ENCODE measurements around the gene SULF2. TPM values are rescaled to one million over a fixed set of nuclear protein-coding genes. Genes with fewer than 3 reads are reported as not detected.

The SULF2 gene
- total RNA-seq, 4 donors from 2014 or later = 31.5 to 182 (median 94.4) TPM

GRCh38 chr20:47674686-47675085 lies 110.6 kb downstream of the SULF2 start:
- no peak overlapping the region for H3K27ac ChIP-seq
- TF ChIP-seq, protein P1, sequence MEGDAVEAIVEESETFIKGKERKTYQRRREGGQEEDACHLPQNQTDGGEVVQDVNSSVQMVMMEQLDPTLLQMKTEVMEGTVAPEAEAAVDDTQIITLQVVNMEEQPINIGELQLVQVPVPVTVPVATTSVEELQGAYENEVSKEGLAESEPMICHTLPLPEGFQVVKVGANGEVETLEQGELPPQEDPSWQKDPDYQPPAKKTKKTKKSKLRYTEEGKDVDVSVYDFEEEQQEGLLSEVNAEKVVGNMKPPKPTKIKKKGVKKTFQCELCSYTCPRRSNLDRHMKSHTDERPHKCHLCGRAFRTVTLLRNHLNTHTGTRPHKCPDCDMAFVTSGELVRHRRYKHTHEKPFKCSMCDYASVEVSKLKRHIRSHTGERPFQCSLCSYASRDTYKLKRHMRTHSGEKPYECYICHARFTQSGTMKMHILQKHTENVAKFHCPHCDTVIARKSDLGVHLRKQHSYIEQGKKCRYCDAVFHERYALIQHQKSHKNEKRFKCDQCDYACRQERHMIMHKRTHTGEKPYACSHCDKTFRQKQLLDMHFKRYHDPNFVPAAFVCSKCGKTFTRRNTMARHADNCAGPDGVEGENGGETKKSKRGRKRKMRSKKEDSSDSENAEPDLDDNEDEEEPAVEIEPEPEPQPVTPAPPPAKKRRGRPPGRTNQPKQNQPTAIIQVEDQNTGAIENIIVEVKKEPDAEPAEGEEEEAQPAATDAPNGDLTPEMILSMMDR (IDR thresholded peaks at IDR 0.05) = no peak
- TF ChIP-seq POLR2A (IDR thresholded peaks at IDR 0.05) = no peak
- H3K9me3 ChIP-seq = no peaks in the 10 kb centered on the region
- no peak for DNase-seq
- 40% methylated on average over 2 of the region's 14 CpGs; no CpG with 5 or more reads in 1 of the 2 donors for WGBS, 2 donors
- intact Hi-C loops (cut with DNase I) = no loop called here
- H3K4me1 ChIP-seq = no peaks in the 10 kb centered on the region
- peaks cover 0 to 100% (median 11%) of the 10 kb centered on the region in 3 donors for H3K36me3 ChIP-seq
- H3K27me3 ChIP-seq = no peaks in the 10 kb centered on the region
- no peak overlapping the region for H3K4me3 ChIP-seq

DNA sequence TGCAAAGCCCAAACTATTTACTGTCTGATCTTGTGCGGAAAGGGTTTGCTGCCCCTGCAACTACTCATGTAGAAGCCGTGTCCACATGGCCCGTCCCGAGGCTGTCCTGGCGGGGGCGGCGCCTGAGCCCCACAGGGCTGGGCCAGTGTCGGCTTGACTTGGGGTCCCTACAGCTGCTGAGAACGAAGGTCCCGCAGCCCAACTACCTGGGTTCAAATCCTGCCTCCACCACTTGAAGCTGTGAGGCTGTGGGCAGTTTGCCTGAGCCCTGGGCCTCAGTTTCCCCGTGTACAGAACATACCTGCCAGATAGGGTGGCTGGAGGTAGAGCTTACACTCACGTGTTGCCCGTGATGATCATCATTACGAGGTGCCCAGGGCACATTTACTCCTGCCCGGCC lies 111.1 kb downstream of the SULF2 start:
- no peak for DNase-seq
- H3K27me3 ChIP-seq = no peaks in the 10 kb centered on the region
- no peak overlapping the region for H3K4me3 ChIP-seq
- H3K27ac ChIP-seq = no peak overlapping the region
- H3K9me3 ChIP-seq = no peaks in the 10 kb centered on the region
- no peaks in the 10 kb centered on the region for H3K4me1 ChIP-seq
- TF ChIP-seq, protein P1 (IDR thresholded peaks at IDR 0.05) = no peak
- TF ChIP-seq POLR2A (IDR thresholded peaks at IDR 0.05) = no peak
- H3K36me3 ChIP-seq = peaks cover 0 to 100% (median 11%) of the 10 kb centered on the region in 3 donors
- 98 to 100% methylated on average over 4 to 6 of the region's 15 CpGs for WGBS, 2 donors
- intact Hi-C loops (cut with DNase I) = no loop called here

DNA sequence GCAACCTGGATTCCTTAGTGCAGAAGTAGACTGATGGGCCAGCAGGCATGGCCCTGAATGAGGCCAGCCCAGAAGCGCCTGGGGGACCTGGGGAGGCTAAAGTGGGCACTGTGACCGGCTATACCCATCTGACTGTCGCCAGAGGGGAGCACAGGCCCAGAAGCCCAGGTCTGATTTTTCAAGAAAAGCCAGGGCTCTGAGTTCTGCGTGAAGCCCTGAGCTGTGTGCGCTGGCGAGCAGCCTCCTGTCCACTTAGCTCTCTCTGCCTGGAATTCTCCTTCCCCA lies 111.7 kb downstream of the SULF2 start:
- Histone ChIP-seq H3K27me3 (no peaks in the 10 kb centered on the region), H3K9me3 (no peaks in the 10 kb centered on the region), H3K4me3 (no peak overlapping the region), H3K36me3 (peaks cover 0 to 100% (median 11%) of the 10 kb centered on the region in 3 donors), H3K27ac (no peak overlapping the region), H3K4me1 (no peaks in the 10 kb centered on the region)
- WGBS, 2 donors = 92% methylated on average over 2 of the region's 6 CpGs; no CpG with 5 or more reads in 1 of the 2 donors
- intact Hi-C loops (cut with DNase I) = no loop called here
- no peak for DNase-seq
- TF ChIP-seq, protein P1 (IDR thresholded peaks at IDR 0.05) = no peak
- no peak for TF ChIP-seq POLR2A (IDR thresholded peaks at IDR 0.05)

DNA sequence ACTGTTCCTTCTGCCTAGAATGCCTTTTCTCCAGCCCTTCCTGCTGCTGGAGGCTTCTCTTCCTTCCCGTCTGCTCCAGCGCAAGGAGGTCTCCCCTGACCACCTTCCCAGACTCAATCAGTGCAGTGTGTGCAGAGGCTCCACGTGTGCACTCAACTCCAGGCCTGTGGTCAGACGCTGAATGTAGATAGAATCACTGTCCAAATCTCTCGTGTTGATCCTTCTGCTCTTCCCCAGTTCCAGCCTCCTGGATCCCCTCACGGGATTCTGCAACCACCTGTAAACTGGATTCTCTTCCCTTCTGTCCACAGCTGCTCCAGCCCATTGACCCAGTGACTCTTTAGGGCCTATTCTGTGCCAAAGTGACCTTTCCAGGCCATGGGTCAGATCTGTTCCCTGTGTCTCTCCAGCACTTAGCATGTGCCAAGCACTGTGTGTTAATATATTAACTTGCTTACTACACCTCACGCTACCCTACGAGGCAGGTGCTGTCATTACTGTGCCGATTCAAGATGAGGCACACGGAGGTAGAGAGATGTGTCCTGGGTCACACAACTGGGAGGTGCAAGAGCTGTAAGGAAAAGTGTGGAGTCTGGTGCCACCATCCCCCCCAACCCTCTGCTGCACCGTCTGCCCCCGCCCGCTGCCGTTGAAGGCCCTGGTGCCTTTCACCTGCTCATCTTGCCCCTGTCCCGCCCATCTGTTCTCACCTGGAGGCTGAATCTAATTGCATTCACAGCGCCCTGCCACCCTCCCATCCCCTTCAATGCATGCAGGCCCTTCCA lies 112.2 kb downstream of the SULF2 start:
- 93 to 97% methylated on average over 9 to 16 of the region's 16 CpGs for WGBS, 2 donors
- no peak overlapping the region for H3K27ac ChIP-seq
- no peaks in the 10 kb centered on the region for H3K4me1 ChIP-seq
- intact Hi-C loops (cut with DNase I) = no loop called here
- no peak for DNase-seq
- H3K9me3 ChIP-seq = no peaks in the 10 kb centered on the region
- TF ChIP-seq, protein P1 (IDR thresholded peaks at IDR 0.05) = no peak
- TF ChIP-seq POLR2A (IDR thresholded peaks at IDR 0.05) = no peak
- H3K36me3 ChIP-seq = peaks cover 0 to 100% (median 15%) of the 10 kb centered on the region in 3 donors
- H3K4me3 ChIP-seq = no peak overlapping the region
- no peaks in the 10 kb centered on the region for H3K27me3 ChIP-seq

DNA sequence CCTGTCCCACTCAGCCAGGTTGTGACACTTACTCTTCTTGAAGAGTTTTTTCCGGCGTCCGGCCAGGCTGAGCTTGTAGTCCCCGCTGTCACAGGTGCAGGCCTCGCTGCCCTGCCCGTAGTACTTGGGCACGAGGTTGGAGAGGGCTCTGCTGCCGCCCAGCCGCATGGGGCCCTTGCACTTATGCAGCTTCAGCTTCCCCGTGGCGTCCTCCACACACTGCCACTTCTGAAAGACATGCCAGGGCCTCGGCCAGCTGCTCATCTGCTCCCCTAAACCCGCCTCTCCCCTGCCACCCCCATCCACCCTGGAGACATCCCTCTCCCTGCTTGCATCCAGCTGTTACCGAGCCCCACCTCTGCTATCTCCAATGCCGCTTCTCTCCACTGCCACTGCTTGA lies 113.1 kb downstream of the SULF2 start:
- TF ChIP-seq, protein P1 (IDR thresholded peaks at IDR 0.05) = no peak
- no peak for TF ChIP-seq POLR2A (IDR thresholded peaks at IDR 0.05)
- Histone ChIP-seq H3K4me1 (no peaks in the 10 kb centered on the region), H3K27ac (no peak overlapping the region), H3K4me3 (no peak overlapping the region), H3K27me3 (no peaks in the 10 kb centered on the region), H3K9me3 (no peaks in the 10 kb centered on the region), H3K36me3 (peaks cover 0 to 100% (median 18%) of the 10 kb centered on the region in 3 donors)
- intact Hi-C loops (cut with DNase I) = no loop called here
- WGBS, 2 donors = 88 to 96% methylated on average over 6 to 15 of the region's 15 CpGs
- no peak for DNase-seq
